Activated naive CD4-positive, alpha-beta T cell (primary cell): Measurements from ENCODE around the gene PEAK3.

ENCODE experiments used
- DNase-seq, 4 experiments: peaks; one replicate each; lab custom pipeline; 2025; lab: John Stamatoyannopoulos, UW

The PEAK3 gene, protein sequence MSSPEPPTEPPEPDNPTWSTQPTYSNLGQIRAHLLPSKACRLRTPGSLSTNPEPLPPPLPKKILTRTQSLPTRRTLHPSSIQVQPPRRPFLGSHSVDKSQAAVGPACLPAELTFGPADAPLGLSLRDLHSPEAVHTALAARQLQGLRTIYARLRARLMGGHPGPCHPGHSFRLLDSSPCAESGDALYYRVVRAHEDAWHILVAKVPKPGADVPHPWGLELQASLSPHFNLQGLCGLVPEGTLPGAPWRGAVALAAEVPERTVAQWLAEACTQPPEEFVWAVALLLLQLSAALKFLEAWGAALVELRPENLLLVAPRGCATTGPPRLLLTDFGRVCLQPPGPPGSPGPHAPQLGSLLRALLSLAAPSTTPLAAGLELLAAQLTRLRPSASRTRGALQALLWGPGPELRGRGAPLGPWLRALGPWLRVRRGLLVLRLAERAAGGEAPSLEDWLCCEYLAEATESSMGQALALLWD

DNA sequence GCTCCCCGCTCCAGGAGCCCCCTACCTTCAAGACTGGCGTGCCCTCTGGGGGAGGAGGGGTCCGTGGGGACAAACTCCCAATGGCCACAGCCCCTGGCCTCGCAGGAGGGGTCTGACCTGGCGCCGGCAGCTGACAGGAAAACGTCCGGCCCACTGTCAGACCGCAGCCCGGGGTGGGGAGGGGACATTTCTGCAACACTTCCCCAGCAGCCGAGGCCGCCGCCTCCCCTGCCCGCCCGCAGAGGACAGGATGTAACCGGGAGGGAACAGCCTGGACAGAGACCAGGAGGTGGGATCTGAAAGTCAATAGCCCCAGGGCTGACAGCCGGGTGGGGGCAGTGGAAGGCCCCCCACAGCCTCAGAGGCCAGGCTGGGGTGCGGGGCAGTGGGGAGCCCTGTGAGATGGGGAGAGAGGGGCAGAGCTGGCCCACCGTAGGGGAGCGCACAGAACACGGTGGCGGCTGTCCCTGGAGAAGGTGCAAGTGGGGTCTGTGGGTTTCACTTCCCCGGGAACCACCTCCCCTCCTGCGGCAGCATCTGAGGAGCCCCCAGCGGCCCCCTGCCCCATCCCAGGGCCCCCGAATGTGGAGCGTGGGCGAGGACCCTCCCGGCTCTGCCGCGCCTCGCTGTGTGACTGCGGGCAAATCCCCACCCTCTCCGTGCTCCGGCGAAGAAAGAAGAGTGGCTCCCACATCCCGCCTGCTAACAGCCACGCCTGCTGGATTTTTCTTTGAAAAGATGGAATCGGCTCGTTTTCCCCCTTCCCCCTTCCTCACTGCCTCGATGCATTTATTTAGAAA is at the start of gene PEAK3:
Gene PEAK3 (minus strand): TSS at position 114 of the 800 bp plus-strand sequence. CDS start 1,244 bp downstream, outside the sequence.
- DNase-seq, result no peak

DNA sequence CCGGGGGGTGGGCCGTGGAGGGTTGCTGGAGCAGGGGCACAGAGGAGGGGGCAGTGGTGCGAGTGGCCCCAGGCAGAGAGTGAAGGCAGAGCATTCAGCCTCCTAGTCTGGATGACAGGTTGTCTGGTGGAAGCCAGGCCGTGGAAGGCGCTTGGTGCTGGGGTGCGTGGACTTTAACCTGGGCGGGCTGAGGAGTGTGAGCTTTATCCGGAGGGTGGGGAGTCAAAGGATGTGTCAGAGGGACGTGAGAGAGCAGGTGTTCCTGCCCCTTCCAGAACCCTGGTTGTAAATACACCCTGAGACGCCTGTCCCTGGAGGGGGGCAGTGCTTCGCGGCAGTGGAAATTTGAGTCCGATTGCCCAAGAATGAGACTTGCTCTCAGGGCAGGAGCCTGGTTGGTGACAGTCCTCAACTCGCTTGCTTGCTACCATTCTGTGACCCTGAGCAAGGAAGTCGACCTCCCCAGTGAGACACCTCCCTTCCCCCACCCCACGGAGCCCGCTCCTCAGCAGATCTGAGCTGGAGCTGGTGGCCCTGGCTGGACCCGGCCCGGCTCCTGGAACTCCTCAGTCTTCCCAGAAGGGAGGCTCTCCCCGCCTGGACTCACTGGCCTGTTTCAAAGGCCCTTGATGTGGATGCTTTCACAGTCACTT is 48.8 kb upstream of the PEAK3 start:
- DNase-seq, result no peak

DNA sequence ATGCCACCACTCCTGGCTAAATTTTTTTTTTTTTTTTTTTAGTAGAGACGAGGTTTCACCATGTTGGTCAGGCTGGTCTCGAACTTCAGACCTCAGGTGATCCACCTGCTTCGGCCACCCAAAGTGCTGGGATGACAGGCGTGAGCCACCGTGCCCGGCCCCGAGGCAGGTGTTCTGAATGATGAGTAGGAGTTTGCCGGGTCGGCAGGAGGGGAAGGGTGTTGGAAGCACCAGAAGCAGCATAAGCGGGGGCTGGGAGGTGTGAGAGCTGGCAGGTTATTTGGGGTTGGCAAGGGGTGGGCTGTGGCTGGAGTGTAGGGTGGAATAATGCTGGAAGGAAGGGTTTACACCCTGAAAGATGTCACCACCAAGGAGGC is 48.3 kb upstream of the PEAK3 start:
- no peak for DNase-seq

DNA sequence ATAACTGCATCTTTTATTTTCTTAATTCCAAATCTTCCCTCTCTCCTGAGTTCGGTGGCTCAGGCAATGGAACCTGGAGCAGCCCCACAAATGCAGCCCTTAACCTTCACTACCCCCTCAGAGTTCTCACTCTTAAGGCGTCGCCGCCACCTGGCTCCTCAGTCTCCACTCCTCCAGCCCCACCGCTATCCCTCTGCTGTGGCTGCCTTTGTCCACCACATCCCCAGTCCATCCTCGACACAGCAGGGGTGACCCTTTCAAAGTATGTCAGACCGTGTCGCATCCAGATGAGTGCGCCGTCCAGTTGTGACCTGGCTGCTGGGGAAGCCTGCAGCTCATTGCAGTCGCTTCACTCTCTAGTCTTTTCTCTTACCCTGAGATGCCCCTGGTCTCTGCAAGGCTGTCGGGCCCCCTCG is 47.5 kb upstream of the PEAK3 start:
- no peak for DNase-seq

DNA sequence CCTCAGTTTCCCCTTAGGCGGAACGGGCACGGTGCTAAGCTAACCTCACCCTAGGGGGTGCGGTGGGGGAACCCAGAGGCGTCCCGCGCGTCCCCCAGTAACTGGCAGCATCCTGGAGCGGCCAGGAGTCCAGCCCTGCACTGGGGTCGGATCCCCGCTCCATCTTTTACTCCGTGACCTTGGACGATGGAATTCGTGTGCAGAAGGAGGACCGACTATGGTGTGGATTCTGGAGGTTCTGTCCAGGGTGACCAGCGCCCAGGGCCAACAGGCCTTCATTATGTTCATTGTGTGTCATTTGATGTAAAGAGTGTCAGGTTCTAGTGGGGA is 47.1 kb upstream of the PEAK3 start:
- no peak for DNase-seq

DNA sequence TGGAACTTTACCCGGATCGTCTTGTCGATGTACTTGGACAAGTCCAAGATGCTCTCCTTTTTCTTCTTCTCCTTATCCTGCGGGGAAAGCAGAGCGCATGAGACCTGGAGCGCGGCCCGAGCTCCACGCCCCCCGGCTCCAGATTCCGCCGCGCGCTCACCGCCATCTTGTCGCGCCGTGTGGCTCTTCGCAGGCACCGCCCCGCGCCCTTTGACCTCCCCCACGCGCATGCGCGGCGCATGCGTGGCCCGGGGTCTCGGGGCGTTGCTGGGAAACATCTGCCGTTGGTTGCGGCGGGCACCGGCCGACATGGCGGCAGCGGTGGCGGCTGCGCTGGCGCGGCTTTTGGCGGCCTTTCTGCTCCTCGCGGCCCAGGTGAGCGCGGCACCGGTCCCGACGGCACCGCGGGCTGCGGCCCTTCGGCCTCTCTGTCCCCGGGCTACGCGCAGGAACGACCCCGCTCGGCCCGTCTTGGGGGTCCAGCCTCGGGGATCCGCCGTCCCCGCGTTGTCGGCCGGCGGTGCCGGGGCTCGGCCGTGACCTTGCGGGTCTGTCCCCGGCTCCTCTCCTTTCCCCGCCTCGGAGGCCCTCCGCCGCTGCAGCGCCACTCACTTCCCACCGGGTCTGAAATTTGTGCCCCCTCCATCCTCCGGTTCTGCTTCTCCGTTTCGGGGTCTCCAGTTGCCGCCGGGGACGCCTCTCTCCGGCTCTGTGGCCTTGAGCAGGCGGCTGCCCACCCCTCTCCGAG is 46.6 kb upstream of the PEAK3 start, which contains the start of the genes LSM7 and SPPL2B:
Gene LSM7 (minus strand): TSS at position 186 of the 748 bp plus-strand sequence. CDS start 20 bp downstream, at position 166.
Gene SPPL2B (plus strand): TSS at position 284 of the 748 bp plus-strand sequence. CDS start 26 bp downstream, at position 310.
- DNase-seq, result peak; percentile 83 to 90 (median 88)

DNA sequence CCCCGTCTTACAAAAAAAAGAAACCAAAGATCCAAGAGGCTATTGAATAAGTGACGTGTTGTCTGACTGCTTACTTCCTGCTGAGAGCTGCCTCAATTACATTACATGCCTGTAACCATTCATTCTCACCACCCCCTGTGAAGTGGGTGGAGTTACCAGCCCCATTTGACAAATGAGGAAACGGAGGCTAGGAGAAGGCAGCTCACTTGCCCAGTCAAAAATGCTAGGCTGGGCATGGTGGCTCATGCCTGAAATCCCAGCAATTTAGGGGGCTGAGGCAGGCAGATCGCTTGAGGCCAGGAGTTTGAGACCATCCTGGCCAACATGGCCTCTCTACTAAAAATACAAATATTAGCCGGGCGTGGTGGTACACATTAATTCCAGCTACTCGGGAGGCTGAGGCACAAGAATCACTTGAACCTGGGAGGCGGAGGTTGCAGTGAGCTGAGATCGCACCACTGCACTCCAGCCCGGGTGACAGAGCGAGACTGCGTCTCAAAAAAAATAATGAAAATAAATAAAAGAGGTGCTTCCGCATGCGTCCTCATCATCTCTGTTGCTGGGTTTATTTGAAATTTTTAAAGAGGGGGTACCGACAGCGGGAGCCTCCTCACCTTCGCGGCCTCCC is 45.9 kb upstream of the PEAK3 start:
- no peak for DNase-seq

DNA sequence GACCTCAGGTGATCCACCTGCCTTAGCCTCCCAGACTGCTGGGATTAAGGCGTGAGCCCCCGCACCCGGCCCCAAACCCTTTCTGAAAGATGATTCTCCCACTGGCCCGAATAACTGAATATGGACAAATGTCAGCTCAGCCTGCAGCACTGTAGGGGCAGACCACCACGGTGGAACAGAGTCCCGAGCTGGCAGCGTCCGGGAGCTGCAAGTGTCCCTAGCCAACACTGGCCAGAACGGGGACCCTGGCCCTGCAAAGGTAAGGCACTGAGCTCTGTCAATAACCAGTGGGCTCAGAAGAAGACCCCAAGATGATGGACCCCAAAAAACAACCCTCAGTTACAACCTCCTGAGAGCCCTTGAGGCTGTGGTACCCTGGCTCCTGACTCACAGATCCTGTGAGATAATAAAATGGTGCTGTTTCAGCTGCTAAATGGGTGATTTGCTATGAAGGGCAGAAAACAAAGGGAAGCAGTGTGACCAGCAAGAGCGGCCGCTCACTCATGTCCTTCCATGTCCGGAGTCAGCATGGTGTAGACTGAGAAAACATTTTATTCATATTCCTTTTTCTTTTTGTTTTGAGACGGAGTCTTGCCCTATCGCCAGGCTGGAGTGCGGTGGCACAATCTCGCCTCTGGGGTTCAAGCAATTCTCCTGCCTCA is 44.9 kb upstream of the PEAK3 start:
- DNase-seq, result no peak

DNA sequence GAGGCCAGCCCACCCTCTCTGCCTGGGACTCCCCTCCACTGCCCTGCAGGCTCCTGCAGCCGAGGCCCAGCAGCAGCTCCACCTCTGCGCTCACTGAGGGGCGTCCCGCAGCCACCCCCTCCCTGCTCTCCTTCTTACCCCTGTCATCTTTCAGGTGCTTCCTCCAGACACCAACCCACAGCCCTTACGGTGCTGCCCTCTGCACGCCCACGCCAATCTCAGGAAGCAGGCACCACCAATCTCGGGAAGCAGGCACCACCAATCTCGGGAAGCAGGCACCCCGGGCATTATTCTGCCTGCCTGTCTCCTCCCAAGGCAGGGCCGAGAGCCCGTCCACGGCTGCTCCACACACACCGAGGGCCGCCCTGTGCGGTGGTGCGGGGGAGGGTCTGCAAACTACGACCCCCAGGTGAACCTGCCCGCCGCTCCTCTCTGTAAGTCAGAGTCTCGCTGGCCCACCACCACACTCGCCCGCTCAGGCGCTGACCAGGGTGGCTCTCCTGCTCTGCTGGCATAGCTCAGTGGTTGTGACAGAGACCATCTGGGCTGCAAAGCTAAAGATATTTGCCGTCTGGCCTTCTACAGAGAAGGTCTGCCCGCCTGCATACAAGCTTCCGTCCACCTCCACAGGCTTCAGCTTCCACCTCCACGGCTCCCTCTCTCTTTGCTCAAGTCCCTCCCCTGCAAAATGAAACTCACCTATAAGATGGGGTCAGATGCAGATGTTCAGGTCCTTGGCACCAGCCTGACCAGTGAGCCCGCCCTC is 43.5 kb upstream of the PEAK3 start:
- DNase-seq, result no peak

DNA sequence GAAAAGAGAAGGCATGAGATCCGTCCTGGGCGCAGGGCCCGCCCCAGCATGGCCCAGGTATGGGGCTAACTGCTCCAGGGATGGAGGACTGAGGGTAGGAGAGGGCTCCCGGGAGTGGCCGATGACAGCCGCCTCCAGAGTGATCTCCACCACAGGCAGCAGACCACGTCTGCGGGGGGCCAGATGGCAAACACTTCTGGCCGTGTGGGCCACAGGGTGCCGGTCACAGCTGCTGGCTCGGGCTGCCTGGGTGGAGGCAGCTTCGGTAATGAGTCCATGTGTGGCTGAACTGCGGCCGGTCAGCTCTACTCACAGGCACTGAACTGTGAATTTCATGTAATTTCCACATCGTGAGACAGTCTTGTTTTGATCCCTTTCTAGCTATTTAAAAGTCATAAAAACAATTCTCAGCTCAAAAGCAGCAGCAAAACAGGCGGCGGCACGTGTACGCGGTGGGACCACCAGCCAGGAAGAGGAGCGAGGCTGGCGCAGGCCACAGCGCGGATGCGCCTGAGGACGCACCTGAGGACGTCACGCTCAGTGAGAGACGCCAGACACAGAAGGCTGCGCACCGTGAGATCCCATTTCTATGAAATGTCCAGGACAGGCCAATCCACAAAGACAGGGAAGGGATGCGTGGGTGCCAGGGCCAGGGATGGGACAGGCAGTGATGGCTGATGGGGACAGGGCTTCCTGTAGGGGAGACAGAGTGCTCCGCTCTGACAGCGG is 42.4 kb upstream of the PEAK3 start:
- DNase-seq, result no peak

DNA sequence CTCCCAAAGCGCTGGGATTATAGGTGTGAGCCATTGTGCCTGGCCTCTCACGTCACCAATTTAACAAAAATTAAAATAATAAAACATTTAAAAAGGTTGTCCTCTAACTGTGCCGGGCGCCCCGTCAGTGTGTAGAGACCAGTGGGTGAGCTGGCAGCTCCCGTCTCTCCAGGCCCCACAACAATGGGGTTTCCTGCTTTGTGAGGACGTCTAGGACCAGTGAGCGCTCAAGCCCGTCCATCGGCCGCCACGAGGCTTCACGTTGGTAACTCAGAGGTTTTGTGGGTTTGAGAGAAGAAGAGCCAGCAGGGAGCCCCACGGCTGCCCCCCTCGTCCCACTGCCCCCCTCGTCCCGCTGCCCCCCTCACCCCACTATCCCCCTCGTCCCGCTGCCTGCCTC is 41.7 kb upstream of the PEAK3 start:
- DNase-seq, result no peak

DNA sequence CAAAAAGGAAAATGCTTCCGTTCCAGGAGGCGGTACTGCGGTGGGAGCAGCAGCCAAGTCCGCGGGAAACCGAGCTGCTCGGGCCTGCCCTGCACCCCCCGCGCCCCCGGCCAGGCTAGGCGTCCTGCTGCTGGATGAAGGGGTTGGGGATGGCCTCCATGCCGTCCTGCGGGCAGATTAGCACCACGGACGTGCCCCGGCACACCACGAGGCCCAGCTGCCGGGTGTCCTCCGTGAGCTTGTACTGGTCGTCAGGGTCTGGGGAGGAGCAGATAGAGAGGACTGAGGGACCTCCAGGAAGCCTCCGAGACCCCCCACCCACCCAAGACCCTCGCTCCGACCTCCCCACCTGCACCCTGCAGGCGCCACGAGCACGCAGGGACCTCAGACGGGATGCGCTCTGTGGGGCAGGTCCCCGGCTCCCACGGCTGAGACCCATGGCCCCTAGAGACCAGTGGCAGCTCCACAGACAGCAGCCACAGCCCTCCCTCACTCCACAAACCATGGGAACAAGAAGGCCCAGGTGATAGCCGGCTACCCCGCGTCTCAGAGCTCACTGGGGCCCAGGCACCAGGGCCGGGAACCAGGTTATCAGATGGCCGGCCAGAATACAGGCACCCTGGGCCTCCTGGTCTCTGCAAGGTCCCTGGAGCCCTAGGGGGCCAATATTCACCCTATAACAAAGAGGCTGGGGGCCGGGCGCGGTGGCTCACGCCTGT is 39.7 kb upstream of the PEAK3 start:
- no peak for DNase-seq

DNA sequence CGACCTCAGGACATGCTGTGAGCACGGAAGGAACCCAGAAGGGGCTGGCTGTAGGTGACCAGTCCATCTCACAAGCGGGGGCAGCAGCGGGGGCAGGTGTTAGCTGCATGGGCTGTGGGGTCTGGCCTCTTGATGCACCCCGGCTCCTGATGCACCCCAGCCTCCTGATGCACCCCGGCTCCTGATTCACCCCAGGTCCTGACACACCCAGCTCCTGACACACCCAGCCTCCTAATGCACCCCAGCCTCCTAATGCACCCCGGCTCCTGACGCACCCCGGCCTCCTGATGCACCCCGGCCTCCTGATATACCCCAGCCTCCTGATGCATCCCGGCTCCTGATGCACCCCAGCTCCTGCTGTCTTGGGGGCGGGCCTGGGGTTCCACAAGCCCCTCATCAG is 39.0 kb upstream of the PEAK3 start:
- no peak for DNase-seq

DNA sequence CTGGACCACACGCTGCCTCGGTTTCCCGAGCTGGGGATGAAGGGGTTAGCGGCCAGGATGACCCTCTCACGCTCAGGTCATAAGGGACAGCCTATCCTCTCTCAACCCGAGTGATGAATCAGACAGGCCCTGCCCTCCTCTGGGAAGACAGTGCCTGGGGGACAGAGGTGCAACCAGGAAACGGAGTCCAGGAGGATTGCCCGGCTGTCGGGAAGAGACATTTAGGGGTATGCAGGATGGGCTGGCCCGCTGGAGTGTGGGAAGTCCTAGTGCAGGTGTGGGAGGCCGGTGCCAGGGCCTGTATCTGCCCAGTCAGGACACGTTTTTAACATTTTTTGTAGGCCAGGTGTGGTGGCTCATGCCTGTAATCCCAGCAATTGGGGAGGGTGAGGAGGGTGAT is 38.1 kb upstream of the PEAK3 start:
- no peak for DNase-seq

DNA sequence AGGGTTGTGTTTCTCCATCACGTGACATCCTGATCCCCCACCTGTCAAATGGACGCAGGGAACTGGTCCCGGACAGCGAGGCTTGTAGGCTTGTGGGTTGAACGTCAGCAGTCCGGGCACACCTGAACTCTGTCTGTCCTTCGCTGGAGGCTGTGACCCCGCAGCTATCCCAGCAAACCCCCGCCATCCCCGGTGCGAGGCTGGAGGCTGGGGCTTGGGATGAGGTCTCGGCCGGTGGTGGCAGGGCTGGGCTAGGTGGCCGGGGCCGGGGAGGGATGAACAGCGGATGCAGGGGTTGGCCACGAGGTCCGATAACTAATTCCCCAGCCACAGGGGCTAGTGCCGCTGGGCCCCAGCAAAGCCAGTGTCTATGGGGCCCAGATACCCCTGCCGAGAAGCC is 37.6 kb upstream of the PEAK3 start:
- DNase-seq, result no peak

DNA sequence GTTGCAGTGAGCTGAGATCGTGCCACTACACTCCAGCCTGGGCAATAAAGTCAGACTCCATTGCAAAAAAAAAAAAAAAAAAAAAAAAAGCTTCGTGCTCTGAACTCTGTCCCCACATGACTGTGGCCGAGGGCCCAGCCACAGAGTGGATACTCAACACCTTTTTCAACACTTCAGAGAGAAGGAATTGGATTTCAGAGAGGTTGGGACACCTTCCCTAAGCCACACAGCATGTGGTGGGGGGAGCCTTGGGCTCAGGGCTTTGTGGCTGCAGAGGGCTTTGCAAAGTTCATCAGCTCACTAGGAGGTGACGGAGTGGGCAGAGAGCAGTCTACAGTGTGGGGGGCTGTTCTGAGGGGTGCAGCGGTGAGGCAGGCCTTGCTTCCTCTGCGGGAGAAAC is 36.9 kb upstream of the PEAK3 start:
- no peak for DNase-seq

DNA sequence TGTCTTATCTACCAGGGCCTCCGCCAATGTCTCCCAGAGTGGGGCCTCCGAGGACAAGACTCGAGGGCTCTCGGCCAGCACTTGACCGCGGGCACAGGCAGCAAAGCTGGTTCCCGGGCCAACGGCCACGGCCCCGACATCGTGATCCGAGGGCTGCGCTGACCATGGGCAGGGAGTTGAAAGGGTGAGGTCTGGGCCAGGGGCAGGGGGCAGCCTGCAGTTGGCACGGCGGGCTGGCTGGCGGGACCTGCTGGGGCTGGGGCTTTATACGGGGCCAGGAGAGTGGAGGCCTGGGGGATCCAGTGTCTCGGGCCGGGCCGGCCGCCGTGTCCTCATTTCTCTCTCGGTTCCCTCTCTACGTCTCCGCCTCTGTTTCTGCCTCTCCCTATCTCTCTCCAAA is 35.8 kb upstream of the PEAK3 start:
- DNase-seq, result no peak

DNA sequence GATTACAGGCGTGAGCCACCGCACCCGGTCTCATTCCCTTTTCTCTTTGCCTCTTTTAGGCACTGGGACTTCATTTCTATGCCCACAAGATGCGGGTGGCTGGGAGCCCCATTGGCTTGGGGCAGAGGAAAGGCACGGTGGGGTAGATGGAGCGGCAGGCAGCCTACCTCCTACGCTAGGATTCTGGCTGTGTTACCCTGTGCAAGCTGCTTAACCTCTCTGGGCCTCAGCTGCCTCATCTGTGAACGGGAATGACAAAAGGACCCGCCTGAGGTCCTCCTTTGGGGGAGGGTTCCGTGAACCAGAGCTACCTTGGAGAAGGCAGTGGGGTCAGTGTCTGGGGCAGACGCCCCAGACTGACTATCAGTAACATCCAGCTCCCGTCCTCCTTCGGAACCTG is 35.3 kb upstream of the PEAK3 start:
- DNase-seq, result no peak
